ENCODE results near the gene TMPRSS5. TPM values are rescaled to one million over a fixed set of nuclear protein-coding genes. Genes with fewer than 3 reads are reported as not detected.

TMPRSS5 gene
- total and polyA plus RNA-seq, 2 experiments from 2014 or later: 0.74 TPM; not detected in 1

DNA sequence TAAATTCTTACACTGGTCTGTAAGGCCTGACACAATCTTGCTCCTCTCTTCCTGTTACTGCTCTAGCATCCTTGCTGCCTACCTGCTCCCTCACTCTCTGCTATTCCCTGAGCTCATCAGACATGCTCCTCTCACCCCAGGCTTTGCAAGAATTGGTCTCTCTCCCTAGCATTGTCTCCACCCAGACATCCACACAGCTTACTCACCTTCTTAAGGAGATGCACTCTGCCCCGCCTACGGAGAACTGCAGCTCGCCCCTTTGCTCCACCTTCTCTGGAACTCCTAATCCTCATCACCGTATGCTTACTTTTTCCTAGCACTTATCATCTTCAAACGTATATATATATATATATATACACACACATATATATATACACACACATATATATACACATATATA, 23.3 kb upstream of the TMPRSS5 start:
- Histone ChIP-seq H3K36me3 (peaks cover 13% of the 10 kb centered on the region), H3K4me1 (ENCODE audit: low read depth) (no peaks in the 10 kb centered on the region), H3K4me3 (no peak overlapping the region), H3K9me3 (ENCODE audit: low read depth) (no peaks in the 10 kb centered on the region), H3K27ac (no peak overlapping the region), H3K27me3 (no peaks in the 10 kb centered on the region)
- DNase-seq (ENCODE audit: low read depth in 1 of 2, low spot score in 1 of 2): no peak
- TF ChIP-seq, protein P1, sequence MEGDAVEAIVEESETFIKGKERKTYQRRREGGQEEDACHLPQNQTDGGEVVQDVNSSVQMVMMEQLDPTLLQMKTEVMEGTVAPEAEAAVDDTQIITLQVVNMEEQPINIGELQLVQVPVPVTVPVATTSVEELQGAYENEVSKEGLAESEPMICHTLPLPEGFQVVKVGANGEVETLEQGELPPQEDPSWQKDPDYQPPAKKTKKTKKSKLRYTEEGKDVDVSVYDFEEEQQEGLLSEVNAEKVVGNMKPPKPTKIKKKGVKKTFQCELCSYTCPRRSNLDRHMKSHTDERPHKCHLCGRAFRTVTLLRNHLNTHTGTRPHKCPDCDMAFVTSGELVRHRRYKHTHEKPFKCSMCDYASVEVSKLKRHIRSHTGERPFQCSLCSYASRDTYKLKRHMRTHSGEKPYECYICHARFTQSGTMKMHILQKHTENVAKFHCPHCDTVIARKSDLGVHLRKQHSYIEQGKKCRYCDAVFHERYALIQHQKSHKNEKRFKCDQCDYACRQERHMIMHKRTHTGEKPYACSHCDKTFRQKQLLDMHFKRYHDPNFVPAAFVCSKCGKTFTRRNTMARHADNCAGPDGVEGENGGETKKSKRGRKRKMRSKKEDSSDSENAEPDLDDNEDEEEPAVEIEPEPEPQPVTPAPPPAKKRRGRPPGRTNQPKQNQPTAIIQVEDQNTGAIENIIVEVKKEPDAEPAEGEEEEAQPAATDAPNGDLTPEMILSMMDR (IDR thresholded peaks at IDR 0.05; ENCODE audit: low read depth, low read length): no peak

DNA sequence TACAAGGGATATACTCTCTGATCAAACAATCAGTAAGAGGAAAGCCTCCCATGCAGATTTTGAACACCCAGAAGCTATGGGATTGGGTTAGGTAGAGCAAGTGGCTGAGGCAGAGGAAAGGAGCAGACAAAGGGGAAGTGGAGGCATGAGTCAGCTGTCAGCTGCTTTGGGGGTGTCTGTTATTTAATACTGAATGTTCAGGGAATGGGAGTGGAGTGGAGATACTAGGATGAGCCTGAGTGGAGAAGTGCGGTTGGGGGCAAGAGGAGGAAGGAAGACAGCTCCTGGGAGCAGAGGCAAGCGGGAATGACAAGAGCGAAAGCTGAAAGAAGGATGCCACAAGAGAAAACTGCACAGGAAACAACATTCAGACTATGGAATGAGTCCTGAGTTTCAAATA, 22.7 kb upstream of the TMPRSS5 start:
- no peaks in the 10 kb centered on the region for H3K27me3 ChIP-seq

DNA sequence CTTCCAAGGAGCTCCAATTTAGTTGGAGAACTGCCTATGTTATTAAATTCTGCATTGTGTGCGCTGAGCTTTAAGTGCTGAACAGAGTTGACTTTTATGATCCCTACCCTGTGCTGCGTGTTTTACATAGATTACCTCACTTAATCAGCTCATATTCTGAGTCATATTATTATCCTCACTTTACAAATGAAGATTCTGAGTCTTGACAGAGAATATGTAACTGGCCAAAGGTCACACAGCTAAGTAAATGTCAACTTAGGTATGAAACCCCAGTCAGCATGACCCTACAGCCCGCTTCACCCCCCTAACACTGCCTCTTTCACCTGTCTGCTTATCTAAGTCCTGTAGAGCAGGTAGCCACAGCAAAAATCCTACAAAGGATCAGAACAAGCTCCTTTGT, 19.8 kb upstream of the TMPRSS5 start:
- no peaks in the 10 kb centered on the region for H3K4me1 ChIP-seq (ENCODE audit: low read depth)
- no peaks in the 10 kb centered on the region for H3K9me3 ChIP-seq (ENCODE audit: low read depth)
- H3K27me3 ChIP-seq: no peaks in the 10 kb centered on the region
- no peaks in the 10 kb centered on the region for H3K36me3 ChIP-seq
- no peak overlapping the region for H3K4me3 ChIP-seq
- TF ChIP-seq, protein P1 (IDR thresholded peaks at IDR 0.05; ENCODE audit: low read depth, low read length): no peak
- no peak overlapping the region for H3K27ac ChIP-seq
- DNase-seq (ENCODE audit: low read depth in 1 of 2, low spot score in 1 of 2): no peak

More for the DNA sequence above, 22.7 kb upstream of the TMPRSS5 start:
- H3K4me3 ChIP-seq: no peak overlapping the region
- TF ChIP-seq, protein P1 (IDR thresholded peaks at IDR 0.05; ENCODE audit: low read depth, low read length): no peak
- no peak for DNase-seq (ENCODE audit: low read depth in 1 of 2, low spot score in 1 of 2)
- H3K9me3 ChIP-seq (ENCODE audit: low read depth): no peaks in the 10 kb centered on the region
- no peaks in the 10 kb centered on the region for H3K4me1 ChIP-seq (ENCODE audit: low read depth)
- H3K36me3 ChIP-seq: peaks cover 7% of the 10 kb centered on the region
- no peak overlapping the region for H3K27ac ChIP-seq

GRCh38 chr11:113725407-113725806, 19.3 kb upstream of the TMPRSS5 start:
- Histone ChIP-seq H3K4me1 (ENCODE audit: low read depth) (no peaks in the 10 kb centered on the region), H3K4me3 (no peak overlapping the region), H3K27me3 (no peaks in the 10 kb centered on the region), H3K9me3 (ENCODE audit: low read depth) (no peaks in the 10 kb centered on the region), H3K27ac (no peak overlapping the region), H3K36me3 (no peaks in the 10 kb centered on the region)
- TF ChIP-seq, protein P1 (IDR thresholded peaks at IDR 0.05; ENCODE audit: low read depth, low read length): no peak
- DNase-seq (ENCODE audit: low read depth in 1 of 2, low spot score in 1 of 2): no peak

DNA sequence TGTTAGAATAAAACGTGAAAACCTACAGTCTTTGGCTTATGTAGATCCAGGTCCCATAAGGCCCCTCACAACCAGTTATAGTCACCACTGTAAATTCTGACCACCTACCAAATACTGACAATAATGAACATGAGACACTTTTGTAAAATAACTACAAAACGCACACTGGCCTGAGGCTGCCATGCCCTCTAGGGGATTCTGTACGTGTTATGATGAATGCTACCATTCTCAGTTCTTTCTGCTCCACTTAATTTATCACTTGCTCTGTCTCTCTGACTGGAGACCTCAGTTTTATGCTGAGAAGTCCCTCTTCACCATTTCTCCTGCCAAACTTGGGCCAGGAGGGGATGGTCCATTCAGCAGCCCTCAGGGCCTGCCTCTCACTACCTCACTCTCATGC, 18.7 kb upstream of the TMPRSS5 start:
- H3K4me1 ChIP-seq (ENCODE audit: low read depth): no peaks in the 10 kb centered on the region
- TF ChIP-seq, protein P1 (IDR thresholded peaks at IDR 0.05; ENCODE audit: low read depth, low read length): no peak
- H3K27ac ChIP-seq: no peak overlapping the region
- no peak overlapping the region for H3K4me3 ChIP-seq
- no peaks in the 10 kb centered on the region for H3K36me3 ChIP-seq
- no peaks in the 10 kb centered on the region for H3K27me3 ChIP-seq
- no peak for DNase-seq (ENCODE audit: low read depth in 1 of 2, low spot score in 1 of 2)
- H3K9me3 ChIP-seq (ENCODE audit: low read depth): no peaks in the 10 kb centered on the region

DNA sequence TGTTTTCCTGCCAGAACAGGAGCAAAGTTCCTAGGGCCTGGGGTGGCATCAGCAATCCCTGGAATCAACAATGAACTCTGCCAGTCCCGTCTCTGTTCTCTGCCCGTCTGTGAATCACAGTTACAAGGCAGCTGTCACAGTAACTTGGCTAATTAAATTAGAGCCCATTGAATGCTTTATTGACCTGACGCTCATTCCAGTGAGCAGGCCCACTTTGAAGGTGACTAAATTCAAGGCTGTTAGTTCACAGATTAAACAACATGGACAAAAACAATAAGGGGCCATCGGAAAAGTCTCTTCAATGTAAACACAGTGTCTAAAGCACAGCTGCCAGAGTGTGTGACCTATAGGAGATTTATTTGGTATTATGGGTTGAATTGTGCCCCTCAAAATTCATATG, 17.7 kb upstream of the TMPRSS5 start:
- no peaks in the 10 kb centered on the region for H3K36me3 ChIP-seq
- H3K9me3 ChIP-seq (ENCODE audit: low read depth): no peaks in the 10 kb centered on the region
- no peak overlapping the region for H3K27ac ChIP-seq
- H3K4me3 ChIP-seq: no peak overlapping the region
- H3K4me1 ChIP-seq (ENCODE audit: low read depth): no peaks in the 10 kb centered on the region
- no peaks in the 10 kb centered on the region for H3K27me3 ChIP-seq
- no peak for DNase-seq (ENCODE audit: low read depth in 1 of 2, low spot score in 1 of 2)
- TF ChIP-seq, protein P1 (IDR thresholded peaks at IDR 0.05; ENCODE audit: low read depth, low read length): no peak

Measured in cardiac muscle cell (in vitro differentiated cells and primary cell).